Motor neuron (in vitro differentiated cells): ENCODE results near the gene ISM1. TPM values are rescaled to one million over a fixed set of nuclear protein-coding genes. Genes with fewer than 3 reads are reported as not detected.

Experiments
- ATAC-seq, 8 experiments: fragments of 200-7000 bp; cut with Tn5 transposase; replicated peaks in 6 of 8; 2 replicates each; pipeline ENCODE4 v1.8.0; 2021; ENCODE audit warnings: mild to moderate bottlenecking in 8 of 8, moderate library complexity in 8 of 8
- H3K27ac ChIP-seq, 2 donors: fragments of 250-450 bp; sonication (Bioruptor Pico); 2 replicates each; pipeline ENCODE4 v1.9.0; 2021; ENCODE audit warnings: antibody characterized with exemption in 2 of 2, mild to moderate bottlenecking in 2 of 2, moderate library complexity in 1 of 2
- H3K4me1 ChIP-seq, 2 donors: fragments of 250-450 bp; sonication (Bioruptor Pico); replicated peaks in 1 of 2; 2 replicates each; pipeline ENCODE4 v1.6.1; 2021; ENCODE audit warnings: antibody characterized with exemption in 2 of 2, mild to moderate bottlenecking in 2 of 2, moderate library complexity in 1 of 2
- H3K4me3 ChIP-seq, 5 donors: fragments of 250-450 bp; sonication (Bioruptor Pico); 2 replicates each; pipeline ENCODE4 v1.9.0; 2021; ENCODE audit warnings: antibody characterized with exemption in 5 of 5, mild to moderate bottlenecking in 5 of 5, moderate library complexity in 4 of 5
- WGBS, 10 experiments: fragments of 450-650 bp; shearing (Covaris generic); methylation state at CpG; one replicate each; pipeline ENCODE4 v1.0.0; 2022; 5-methylcytosine and 5-hydroxymethylcytosine counted together
- in situ Hi-C, 9 experiments: fragments of 400-800 bp; cut with MboI; loops; one replicate each; pipeline ENCODE4 v1.15.0; 2021; ENCODE audit warnings: low sequenced_read_pairs in 9 of 9, low pct_unique_long_range_greater_than_20kb in 2 of 9; ENCODE audit not compliant: unreplicated experiment in 9 of 9
- total RNA-seq, 8 experiments: library from RNA; unstranded; fragments of 300-600 nt; gene quantifications; 2 replicates each; pipeline versions ENCODE4 v1.2.3 to v1.2.4, GENCODE V29; 2022

Gene ISM1
- 10 to 100 TPM in 1 of 8 experiments, 1 to 10 TPM in 4, under 1 TPM in 3; 0.09 to 17.9 (median 1.5) TPM for total RNA-seq

GRCh38 chr20:13220904-13221297 is at the start of gene ISM1:
Gene ISM1, plus strand, starts transcription at chr20:13221274. Its CDS starts 503 bp downstream, at chr20:13221777.
- in situ Hi-C loops: no loop called here
- 0% methylated on average over 1 of the region's 39 CpGs; no CpG with 5 or more reads in 9 of the 10 experiments for WGBS, 10 experiments
- peak within 1 kb of the TSS; percentile 50 to 92 (median 78) for H3K4me3 ChIP-seq
- H3K27ac ChIP-seq: no peak within 1 kb of the TSS
- ATAC-seq: peak; percentile 12 to 51 (median 43)
- H3K4me1 ChIP-seq: peaks cover 6% of the 10 kb centered on the region in 2 donors

GRCh38 chr20:13173201-13173600 is 47.9 kb upstream of the ISM1 start:
- in situ Hi-C loops: no loop called here
- Histone ChIP-seq H3K4me1 (no peaks in the 10 kb centered on the region), H3K27ac (no peak overlapping the region), H3K4me3 (no peak overlapping the region)
- no peak for ATAC-seq
- 20 to 100% (median 82%) methylated on average over 1 to 2 of the region's 2 CpGs; no CpG with 5 or more reads in 2 of the 10 experiments for WGBS, 10 experiments

- WGBS, 10 experiments: 20 to 100% (median 81%) methylated on average over 1 to 9 of the region's 9 CpGs
- in situ Hi-C loops: no loop called here
Measured at GRCh38 chr20:13174402-13174801, 46.7 kb upstream of the ISM1 start.

GRCh38 chr20:13180986-13181889 is 39.8 kb upstream of the ISM1 start:
- no peak overlapping the region for H3K27ac ChIP-seq
- no peak for ATAC-seq
- in situ Hi-C loops: no loop called here
- H3K4me1 ChIP-seq: no peaks in the 10 kb centered on the region
- no peak overlapping the region for H3K4me3 ChIP-seq
- WGBS, 10 experiments: 48 to 100% (median 86%) methylated on average over 1 to 6 of the region's 7 CpGs

More at GRCh38 chr20:13174402-13174801, 46.7 kb upstream of the ISM1 start:
- Histone ChIP-seq H3K4me3 (no peak overlapping the region), H3K4me1 (no peaks in the 10 kb centered on the region), H3K27ac (no peak overlapping the region)
- ATAC-seq: no peak

- Histone ChIP-seq H3K27ac (no peak overlapping the region), H3K4me3 (no peak overlapping the region), H3K4me1 (no peaks in the 10 kb centered on the region)
- in situ Hi-C loops: no loop called here
- ATAC-seq: no peak
- 0% methylated on average over 1 of the region's 1 CpG; no CpG with 5 or more reads in 9 of the 10 experiments for WGBS, 10 experiments
Measured at GRCh38 chr20:13183005-13183404, 38.1 kb upstream of the ISM1 start.

GRCh38 chr20:13186043-13186774 is 34.9 kb upstream of the ISM1 start:
- no peak for ATAC-seq
- in situ Hi-C loops: no loop called here
- Histone ChIP-seq H3K4me1 (no peaks in the 10 kb centered on the region), H3K4me3 (no peak overlapping the region), H3K27ac (no peak overlapping the region)
- 5 to 61% (median 40%) methylated on average over 2 to 3 of the region's 3 CpGs; no CpG with 5 or more reads in 3 of the 10 experiments for WGBS, 10 experiments

- Histone ChIP-seq H3K27ac (no peak overlapping the region), H3K4me1 (no peaks in the 10 kb centered on the region), H3K4me3 (no peak overlapping the region)
- in situ Hi-C loops: no loop called here
- ATAC-seq: no peak
- 22 to 100% (median 61%) methylated on average over 1 to 2 of the region's 2 CpGs for WGBS, 10 experiments
Measured at GRCh38 chr20:13187899-13188298, 33.2 kb upstream of the ISM1 start.

GRCh38 chr20:13199279-13199678 is 21.8 kb upstream of the ISM1 start:
- peak in 1 of 8 experiments; percentile 94 for ATAC-seq
- H3K4me3 ChIP-seq: no peak overlapping the region
- H3K4me1 ChIP-seq: no peaks in the 10 kb centered on the region
- 0 to 100% (median 87%) methylated on average over 1 to 2 of the region's 2 CpGs for WGBS, 10 experiments
- H3K27ac ChIP-seq: no peak overlapping the region
- in situ Hi-C loops: no loop called here

GRCh38 chr20:13200767-13201500 is 20.1 kb upstream of the ISM1 start:
- WGBS, 10 experiments: 25 to 100% (median 58%) methylated on average over 1 to 4 of the region's 5 CpGs
- in situ Hi-C loops: no loop called here
- peak in 5 of 8 experiments; percentile 61 to 95 (median 83) for ATAC-seq
- H3K27ac ChIP-seq: no peak overlapping the region
- H3K4me3 ChIP-seq: no peak overlapping the region
- H3K4me1 ChIP-seq: no peaks in the 10 kb centered on the region

GRCh38 chr20:13202565-13202964 is 18.5 kb upstream of the ISM1 start:
- H3K4me1 ChIP-seq: no peaks in the 10 kb centered on the region
- 64 to 88% (median 82%) methylated on average over 2 to 6 of the region's 6 CpGs for WGBS, 10 experiments
- H3K4me3 ChIP-seq: no peak overlapping the region
- in situ Hi-C loops: no loop called here
- ATAC-seq: peak in 3 of 8 experiments; percentile 27 to 51 (median 32)
- no peak overlapping the region for H3K27ac ChIP-seq

GRCh38 chr20:13205425-13205824 is 15.6 kb upstream of the ISM1 start:
- peak in 3 of 8 experiments; percentile 39 to 95 (median 66) for ATAC-seq
- Histone ChIP-seq H3K4me3 (no peak overlapping the region), H3K27ac (no peak overlapping the region), H3K4me1 (no peaks in the 10 kb centered on the region)
- WGBS, 10 experiments: 47 to 94% (median 70%) methylated on average over 1 to 4 of the region's 4 CpGs; no CpG with 5 or more reads in 4 of the 10 experiments
- in situ Hi-C loops: no loop called here

GRCh38 chr20:13205848-13206434 is 15.1 kb upstream of the ISM1 start:
- 22 to 100% (median 100%) methylated on average over 1 to 3 of the region's 5 CpGs; no CpG with 5 or more reads in 1 of the 10 experiments for WGBS, 10 experiments
- in situ Hi-C loops: no loop called here
- Histone ChIP-seq H3K4me3 (no peak overlapping the region), H3K27ac (no peak overlapping the region), H3K4me1 (no peaks in the 10 kb centered on the region)
- no peak for ATAC-seq
